WTC11 (cell line): ENCODE results near the gene UVRAG.

Experiments used
- CBFB ChIP-seq: sonication (generic); formaldehyde crosslinking; IDR thresholded peaks from 2 replicates; pipeline ENCODE4 v1.8.1; 2022; ENCODE audit warnings: mild to moderate bottlenecking, low read depth, missing genetic modification reagents
- CREM ChIP-seq: sonication (generic); formaldehyde crosslinking; IDR thresholded peaks from 2 replicates; pipeline ENCODE4 v1.8.1; 2022; ENCODE audit warnings: mild to moderate bottlenecking, missing genetic modification reagents, moderate library complexity
- CTCF ChIP-seq: fragments of 200-600 bp; IDR thresholded peaks from 2 replicates; pipeline ENCODE4 v1.8.0; 2022; ENCODE audit warnings: antibody characterized with exemption
- FOXJ3 ChIP-seq: sonication (generic); formaldehyde crosslinking; IDR thresholded peaks from 2 replicates; pipeline ENCODE4 v1.9.0; 2021; ENCODE audit warnings: missing genetic modification reagents, mild to moderate bottlenecking, borderline replicate concordance
- SMAD4 ChIP-seq: sonication (generic); formaldehyde crosslinking; IDR thresholded peaks from 2 replicates; pipeline ENCODE4 v1.8.0; 2022; ENCODE audit warnings: mild to moderate bottlenecking, missing genetic modification reagents
- STAT6 ChIP-seq: sonication (generic); formaldehyde crosslinking; conservative IDR thresholded peaks from 2 replicates; pipeline ENCODE4 v1.8.1; 2023; ENCODE audit warnings: mild to moderate bottlenecking, low read depth, missing genetic modification reagents, moderate library complexity
- TP53 ChIP-seq: sonication (generic); formaldehyde crosslinking; IDR thresholded peaks from 2 replicates; pipeline ENCODE4 v1.8.1; 2023; ENCODE audit warnings: mild to moderate bottlenecking, missing genetic modification reagents
- USF1 ChIP-seq: sonication (generic); formaldehyde crosslinking; IDR thresholded peaks from 2 replicates; pipeline ENCODE4 v1.8.0; 2022; ENCODE audit warnings: mild to moderate bottlenecking, missing genetic modification reagents
- USF2 ChIP-seq: sonication (generic); formaldehyde crosslinking; IDR thresholded peaks from 2 replicates; pipeline ENCODE4 v1.8.1; 2023; ENCODE audit warnings: mild to moderate bottlenecking, missing genetic modification reagents, moderate library complexity
- ZNF232 ChIP-seq: sonication (generic); formaldehyde crosslinking; IDR thresholded peaks from 2 replicates; pipeline ENCODE4 v1.8.0; 2022; ENCODE audit warnings: mild to moderate bottlenecking, missing genetic modification reagents
- ZNF317 ChIP-seq: sonication (generic); formaldehyde crosslinking; IDR thresholded peaks from 2 replicates; pipeline ENCODE4 v1.8.1; 2023; ENCODE audit warnings: low read depth, mild to moderate bottlenecking, moderate library complexity, missing genetic modification reagents, borderline replicate concordance

- TF ChIP-seq CTCF (no peak), SMAD4 (no peak), CREM (CRISPR knock-in tag) (no peak), CBFB (CRISPR knock-in tag) (no peak), USF1 (CRISPR knock-in tag) (no peak), FOXJ3 (CRISPR knock-in tag) (no peak), USF2 (no peak), STAT6 (CRISPR knock-in tag) (no peak), ZNF232 (no peak), TP53 (no peak), ZNF317 (no peak)
Observed at GRCh38 chr11:75773595-75774353, 41.2 kb upstream of the UVRAG start.
